Measurements from ENCODE around the gene MARCO.

DNA sequence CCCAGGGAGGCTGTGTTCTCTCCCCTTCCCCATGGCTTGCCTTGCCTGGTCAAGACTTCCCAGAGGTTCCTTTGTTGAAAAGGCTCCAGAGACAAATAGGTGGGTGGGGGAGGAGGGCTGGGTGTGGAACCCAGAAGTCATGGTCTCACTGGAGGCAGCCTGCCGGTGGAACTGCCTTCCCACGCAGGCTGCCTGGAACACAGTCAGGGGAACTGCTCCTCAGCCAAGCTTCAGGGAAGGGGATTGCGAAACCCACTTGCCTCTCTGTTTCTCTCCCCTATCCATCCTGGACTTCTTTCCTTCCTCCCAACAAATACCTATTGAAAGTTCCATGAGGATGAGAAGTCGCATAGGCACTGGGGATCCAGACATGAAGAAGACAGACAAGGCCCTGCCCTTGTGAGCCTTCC is 31.6 kb downstream of the MARCO start:
- TF ChIP-seq EZH2 (IDR thresholded peaks at IDR 0.05; ENCODE audit: borderline replicate concordance, low read depth, low read length, severe bottlenecking) = no peak
- TF ChIP-seq, protein P1, sequence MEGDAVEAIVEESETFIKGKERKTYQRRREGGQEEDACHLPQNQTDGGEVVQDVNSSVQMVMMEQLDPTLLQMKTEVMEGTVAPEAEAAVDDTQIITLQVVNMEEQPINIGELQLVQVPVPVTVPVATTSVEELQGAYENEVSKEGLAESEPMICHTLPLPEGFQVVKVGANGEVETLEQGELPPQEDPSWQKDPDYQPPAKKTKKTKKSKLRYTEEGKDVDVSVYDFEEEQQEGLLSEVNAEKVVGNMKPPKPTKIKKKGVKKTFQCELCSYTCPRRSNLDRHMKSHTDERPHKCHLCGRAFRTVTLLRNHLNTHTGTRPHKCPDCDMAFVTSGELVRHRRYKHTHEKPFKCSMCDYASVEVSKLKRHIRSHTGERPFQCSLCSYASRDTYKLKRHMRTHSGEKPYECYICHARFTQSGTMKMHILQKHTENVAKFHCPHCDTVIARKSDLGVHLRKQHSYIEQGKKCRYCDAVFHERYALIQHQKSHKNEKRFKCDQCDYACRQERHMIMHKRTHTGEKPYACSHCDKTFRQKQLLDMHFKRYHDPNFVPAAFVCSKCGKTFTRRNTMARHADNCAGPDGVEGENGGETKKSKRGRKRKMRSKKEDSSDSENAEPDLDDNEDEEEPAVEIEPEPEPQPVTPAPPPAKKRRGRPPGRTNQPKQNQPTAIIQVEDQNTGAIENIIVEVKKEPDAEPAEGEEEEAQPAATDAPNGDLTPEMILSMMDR (IDR thresholded peaks at IDR 0.05; ENCODE audit: borderline replicate concordance, extremely low read depth, low read length, poor library complexity, severe bottlenecking) = no peak
